ENCODE results near the gene GPR135.

GRCh38 chr14:59450716-59451115, 14.5 kb downstream of the GPR135 start:
- TF ChIP-seq TAF1 (IDR thresholded peaks at IDR 0.05; ENCODE audit: borderline replicate concordance, insufficient read depth, low read length) = no peak
- TF ChIP-seq POLR2AphosphoS5 (IDR thresholded peaks at IDR 0.05; ENCODE audit: low read depth, low read length) = no peak

Data from PFSK-1 (cell line).